GM23338 (cell line): ENCODE data around the gene AGPAT3. TPM values are rescaled to one million over a fixed set of nuclear protein-coding genes. Genes with fewer than 3 reads are reported as not detected.

Experiments used
- ATAC-seq: fragments of 200-7000 bp; cut with Tn5 transposase; 3 replicates; pipeline ENCODE4 v1.9.1; 2020
- DNase-seq: peaks from one replicate; pipeline ENCODE4 v3.0.0-alpha.2; 2015; ENCODE audit warnings: low spot score
- H2AFZ ChIP-seq: fragments of 200-600 bp; sonication (generic); 2 replicates; pipeline ENCODE4 v1.8.0; 2016; ENCODE audit warnings: antibody characterized with exemption, mild to moderate bottlenecking, moderate library complexity
- H3F3A ChIP-seq: fragments of 200-600 bp; sonication (generic); replicated peaks from 2 replicates; pipeline ENCODE4 v1.8.0; 2017; ENCODE audit warnings: antibody characterized with exemption, mixed run types, low read depth
- H3K27ac ChIP-seq: fragments of 200-600 bp; sonication (generic); 2 replicates; pipeline ENCODE4 v1.6.1; 2016; ENCODE audit warnings: low read depth
- H3K27me3 ChIP-seq: fragments of 200-600 bp; sonication (generic); 2 replicates; pipeline ENCODE4 v1.8.0; 2016; ENCODE audit warnings: mild to moderate bottlenecking, mixed run types, moderate library complexity; ENCODE audit not compliant: insufficient read depth
- H3K36me3 ChIP-seq: fragments of 200-600 bp; sonication (generic); 2 replicates; pipeline ENCODE4 v1.8.0; 2016; ENCODE audit warnings: mild to moderate bottlenecking; ENCODE audit not compliant: insufficient read depth
- H3K4me1 ChIP-seq: fragments of 200-600 bp; sonication (generic); 2 replicates; pipeline ENCODE4 v1.8.0; 2016; ENCODE audit warnings: mild to moderate bottlenecking, moderate library complexity; ENCODE audit not compliant: insufficient read depth
- H3K4me2 ChIP-seq: fragments of 200-600 bp; sonication (generic); 2 replicates; pipeline ENCODE4 v1.7.1; 2017; ENCODE audit warnings: mixed run types
- H3K4me3 ChIP-seq: fragments of 200-600 bp; sonication (generic); 2 replicates; pipeline ENCODE4 v1.6.1; 2016; ENCODE audit warnings: mixed run types
- H3K79me2 ChIP-seq: fragments of 200-600 bp; sonication (generic); replicated peaks from 2 replicates; pipeline ENCODE4 v1.8.0; 2017; ENCODE audit warnings: mild to moderate bottlenecking; ENCODE audit not compliant: insufficient read depth
- H3K9me2 ChIP-seq: fragments of 200-600 bp; sonication (generic); 2 replicates; pipeline ENCODE4 v1.8.0; 2017; ENCODE audit not compliant: insufficient read depth
- H4K20me1 ChIP-seq: fragments of 200-600 bp; sonication (generic); replicated peaks from 2 replicates; pipeline ENCODE4 v1.8.0; 2017; ENCODE audit warnings: mild to moderate bottlenecking; ENCODE audit not compliant: insufficient read depth
- H3K27ac Mint-ChIP-seq: 2 replicates; pipeline ENCODE4 v1.8.0; 2020; ENCODE audit warnings: inconsistent platforms, mild to moderate bottlenecking, moderate library complexity, mixed read lengths
- H3K27me3 Mint-ChIP-seq: 3 replicates; pipeline ENCODE4 v1.8.0; 2022; ENCODE audit warnings: low read depth, mild to moderate bottlenecking, moderate library complexity, mixed read lengths, inconsistent platforms; ENCODE audit not compliant: insufficient read depth, poor library complexity
- H3K36me3 Mint-ChIP-seq: 3 replicates; pipeline ENCODE4 v1.8.0; 2021; ENCODE audit warnings: low read depth, mild to moderate bottlenecking, inconsistent platforms, moderate library complexity, mixed read lengths
- H3K4me1 Mint-ChIP-seq: 3 replicates; pipeline ENCODE4 v1.8.0; 2020; ENCODE audit warnings: mild to moderate bottlenecking, inconsistent platforms, mixed read lengths
- H3K4me3 Mint-ChIP-seq: 3 replicates; pipeline ENCODE4 v1.8.0; 2021; ENCODE audit warnings: moderate library complexity, mild to moderate bottlenecking, inconsistent platforms, mixed read lengths
- H3K9me3 Mint-ChIP-seq: 3 replicates; pipeline ENCODE4 v1.8.0; 2020; ENCODE audit warnings: moderate library complexity, mild to moderate bottlenecking, inconsistent platforms, mixed read lengths
- JUNB ChIP-seq: IDR thresholded peaks from one replicate; pipeline ENCODE4 v1.6.1; 2016; ENCODE audit warnings: antibody characterized with exemption; ENCODE audit not compliant: unreplicated experiment
- POLR2AphosphoS5 ChIP-seq: IDR thresholded peaks from 2 replicates; pipeline ENCODE4 v1.6.1; 2016; ENCODE audit warnings: antibody characterized with exemption, low read depth
- STAT1 ChIP-seq: IDR thresholded peaks from one replicate; pipeline ENCODE4 v1.6.1; 2016; ENCODE audit warnings: antibody characterized with exemption; ENCODE audit not compliant: unreplicated experiment
- ZNF114 ChIP-seq: fragments of 250-450 bp; sonication (Bioruptor Pico); IDR thresholded peaks from 2 replicates; pipeline ENCODE4 v1.5.0; 2020; ENCODE audit warnings: mild to moderate bottlenecking, moderate library complexity
- ZNF331 ChIP-seq: fragments of 250-450 bp; sonication (Bioruptor Pico); IDR thresholded peaks from 2 replicates; pipeline ENCODE4 v1.5.0; 2020; ENCODE audit warnings: low read depth, mild to moderate bottlenecking, moderate library complexity
- polyA plus RNA-seq: library from polyadenylated mRNA; unstranded; fragments of >200 nt; fragmentation: Nextera tagmentation; extraction: Ambion mirVana; gene quantifications from 2 replicates; pipeline ENCODE4 v1.2.1, GENCODE V29; 2016
- total RNA-seq: library from RNA; depleted of rRNA; stranded (reverse); fragments of >200 nt; shearing (Covaris generic); gene quantifications from 2 replicates; pipeline ENCODE4 v1.2.3, GENCODE V29; 2014
- TF ChIP-seq, protein P1 (sequence below): IDR thresholded peaks from one replicate; pipeline ENCODE4 v1.6.1; 2018; ENCODE audit warnings: antibody characterized with exemption; ENCODE audit not compliant: unreplicated experiment
- TF ChIP-seq, protein P2 (sequence below), 2 experiments: fragments of 200-600 bp in 1 of 2; sonication (generic) in 1 of 2; conservative IDR thresholded peaks; 2 replicates each; pipeline versions ENCODE4 v1.5.1 to v1.6.1; 2016 to 2017; ENCODE audit warnings: antibody characterized with exemption in 2 of 2, low read depth in 2 of 2, mild to moderate bottlenecking in 2 of 2, moderate library complexity in 1 of 2
- TF ChIP-seq, protein P3 (sequence below): fragments of 250-450 bp; sonication (Bioruptor Pico); IDR thresholded peaks from 2 replicates; pipeline ENCODE4 v1.5.0; 2020; ENCODE audit warnings: mild to moderate bottlenecking, moderate library complexity
- TF ChIP-seq, protein P4 (sequence below): IDR thresholded peaks from 2 replicates; pipeline ENCODE4 v1.6.1; 2016; ENCODE audit warnings: antibody characterized with exemption

AGPAT3 gene
- total and polyA plus RNA-seq, 2 experiments from 2014 or later = 2.1 to 6.1 TPM

DNA sequence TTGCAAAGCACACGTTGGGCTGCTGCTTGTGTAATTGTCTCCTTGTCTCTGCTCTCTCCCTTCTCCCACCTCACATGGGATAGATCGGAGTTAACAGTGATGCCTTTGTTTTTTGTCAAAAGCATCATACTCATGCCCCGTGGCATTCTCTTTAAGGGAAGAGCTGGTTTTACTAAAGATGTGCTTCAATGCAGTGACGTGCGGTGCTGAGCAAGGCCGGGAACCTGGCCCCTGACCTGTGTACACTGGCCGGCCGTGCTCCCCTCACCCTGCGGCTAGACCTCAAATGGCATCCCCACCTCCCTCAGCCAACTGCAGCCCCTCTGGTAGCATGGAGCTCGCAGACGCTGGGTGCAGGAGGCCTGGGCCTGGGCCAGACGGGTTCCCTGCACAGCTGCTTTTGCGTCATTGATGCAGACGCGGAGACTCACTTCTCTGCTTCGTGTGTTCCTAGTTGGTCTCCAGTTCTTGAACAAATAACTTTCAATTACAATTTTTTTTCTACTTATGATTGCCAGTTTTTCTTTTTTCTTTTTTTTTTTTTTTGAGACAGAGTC lies 19.9 kb downstream of the AGPAT3 start:
- no peak overlapping the region for H2AFZ ChIP-seq
- H3K36me3 Mint-ChIP-seq = no peaks in the 10 kb centered on the region
- no peaks in the 10 kb centered on the region for H3K9me3 Mint-ChIP-seq
- H3K27me3 ChIP-seq = no peaks in the 10 kb centered on the region
- peaks cover 19% of the 10 kb centered on the region for H3K4me1 Mint-ChIP-seq
- no peak overlapping the region for H3K27ac ChIP-seq
- ATAC-seq (peak; percentile 19; the same call in 2 of the 3 replicates), DNase-seq (no peak)
- no peaks in the 10 kb centered on the region for H4K20me1 ChIP-seq
- H3F3A ChIP-seq = no peaks in the 10 kb centered on the region
- H3K9me2 ChIP-seq = no peaks in the 10 kb centered on the region
- H3K27me3 Mint-ChIP-seq = peaks cover 16% of the 10 kb centered on the region
- H3K4me3 Mint-ChIP-seq = 0 out of 3 replicates have a peak overlapping the region, but pooled peaks have one; percentile 17
- H3K27ac Mint-ChIP-seq = no peak overlapping the region
- no peak for TF ChIP-seq ZNF114 (CRISPR knock-in tag)
- TF ChIP-seq, protein P1, sequence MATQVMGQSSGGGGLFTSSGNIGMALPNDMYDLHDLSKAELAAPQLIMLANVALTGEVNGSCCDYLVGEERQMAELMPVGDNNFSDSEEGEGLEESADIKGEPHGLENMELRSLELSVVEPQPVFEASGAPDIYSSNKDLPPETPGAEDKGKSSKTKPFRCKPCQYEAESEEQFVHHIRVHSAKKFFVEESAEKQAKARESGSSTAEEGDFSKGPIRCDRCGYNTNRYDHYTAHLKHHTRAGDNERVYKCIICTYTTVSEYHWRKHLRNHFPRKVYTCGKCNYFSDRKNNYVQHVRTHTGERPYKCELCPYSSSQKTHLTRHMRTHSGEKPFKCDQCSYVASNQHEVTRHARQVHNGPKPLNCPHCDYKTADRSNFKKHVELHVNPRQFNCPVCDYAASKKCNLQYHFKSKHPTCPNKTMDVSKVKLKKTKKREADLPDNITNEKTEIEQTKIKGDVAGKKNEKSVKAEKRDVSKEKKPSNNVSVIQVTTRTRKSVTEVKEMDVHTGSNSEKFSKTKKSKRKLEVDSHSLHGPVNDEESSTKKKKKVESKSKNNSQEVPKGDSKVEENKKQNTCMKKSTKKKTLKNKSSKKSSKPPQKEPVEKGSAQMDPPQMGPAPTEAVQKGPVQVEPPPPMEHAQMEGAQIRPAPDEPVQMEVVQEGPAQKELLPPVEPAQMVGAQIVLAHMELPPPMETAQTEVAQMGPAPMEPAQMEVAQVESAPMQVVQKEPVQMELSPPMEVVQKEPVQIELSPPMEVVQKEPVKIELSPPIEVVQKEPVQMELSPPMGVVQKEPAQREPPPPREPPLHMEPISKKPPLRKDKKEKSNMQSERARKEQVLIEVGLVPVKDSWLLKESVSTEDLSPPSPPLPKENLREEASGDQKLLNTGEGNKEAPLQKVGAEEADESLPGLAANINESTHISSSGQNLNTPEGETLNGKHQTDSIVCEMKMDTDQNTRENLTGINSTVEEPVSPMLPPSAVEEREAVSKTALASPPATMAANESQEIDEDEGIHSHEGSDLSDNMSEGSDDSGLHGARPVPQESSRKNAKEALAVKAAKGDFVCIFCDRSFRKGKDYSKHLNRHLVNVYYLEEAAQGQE = no peak
- TF ChIP-seq, protein P2, sequence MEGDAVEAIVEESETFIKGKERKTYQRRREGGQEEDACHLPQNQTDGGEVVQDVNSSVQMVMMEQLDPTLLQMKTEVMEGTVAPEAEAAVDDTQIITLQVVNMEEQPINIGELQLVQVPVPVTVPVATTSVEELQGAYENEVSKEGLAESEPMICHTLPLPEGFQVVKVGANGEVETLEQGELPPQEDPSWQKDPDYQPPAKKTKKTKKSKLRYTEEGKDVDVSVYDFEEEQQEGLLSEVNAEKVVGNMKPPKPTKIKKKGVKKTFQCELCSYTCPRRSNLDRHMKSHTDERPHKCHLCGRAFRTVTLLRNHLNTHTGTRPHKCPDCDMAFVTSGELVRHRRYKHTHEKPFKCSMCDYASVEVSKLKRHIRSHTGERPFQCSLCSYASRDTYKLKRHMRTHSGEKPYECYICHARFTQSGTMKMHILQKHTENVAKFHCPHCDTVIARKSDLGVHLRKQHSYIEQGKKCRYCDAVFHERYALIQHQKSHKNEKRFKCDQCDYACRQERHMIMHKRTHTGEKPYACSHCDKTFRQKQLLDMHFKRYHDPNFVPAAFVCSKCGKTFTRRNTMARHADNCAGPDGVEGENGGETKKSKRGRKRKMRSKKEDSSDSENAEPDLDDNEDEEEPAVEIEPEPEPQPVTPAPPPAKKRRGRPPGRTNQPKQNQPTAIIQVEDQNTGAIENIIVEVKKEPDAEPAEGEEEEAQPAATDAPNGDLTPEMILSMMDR (conservative IDR thresholded peaks at IDR 0.05; ENCODE audit: low read depth in 2 of 2) = no peak
- TF ChIP-seq POLR2AphosphoS5 = no peak
- H3K4me3 ChIP-seq = no peak overlapping the region
- H3K79me2 ChIP-seq = no peaks in the 10 kb centered on the region
- no peaks in the 10 kb centered on the region for H3K36me3 ChIP-seq
- H3K4me1 ChIP-seq = peaks cover 7% of the 10 kb centered on the region
- no peak overlapping the region for H3K4me2 ChIP-seq

DNA sequence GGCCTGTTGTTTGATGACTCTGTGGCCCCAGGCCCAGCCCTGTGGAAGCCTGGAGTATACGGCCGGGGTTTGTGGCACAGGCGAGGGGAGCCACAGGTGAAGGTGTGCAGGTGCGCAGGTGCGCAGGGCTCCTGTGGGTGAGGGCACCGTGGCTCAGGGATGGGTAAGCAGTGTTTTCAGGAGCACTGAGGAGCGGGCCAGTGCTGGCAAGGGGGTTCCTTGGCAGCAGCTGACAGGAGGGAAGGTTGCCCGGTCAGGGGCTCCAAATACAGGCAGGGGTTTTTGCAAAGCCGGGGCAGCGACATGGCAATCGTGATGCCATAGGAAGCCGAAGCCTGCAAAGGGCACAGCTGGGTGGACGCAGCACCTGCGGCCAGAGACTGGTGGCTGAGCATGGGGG lies 20.7 kb downstream of the AGPAT3 start:
- H3K4me2 ChIP-seq = no peak overlapping the region
- no peaks in the 10 kb centered on the region for H3K27me3 ChIP-seq
- H3K4me1 ChIP-seq = peaks cover 7% of the 10 kb centered on the region
- Mint-ChIP-seq H3K9me3 (no peaks in the 10 kb centered on the region), H3K36me3 (no peaks in the 10 kb centered on the region), H3K27me3 (peaks cover 16% of the 10 kb centered on the region), H3K4me1 (peaks cover 22% of the 10 kb centered on the region), H3K4me3 (no peak overlapping the region), H3K27ac (no peak overlapping the region)
- H4K20me1 ChIP-seq = no peaks in the 10 kb centered on the region
- H2AFZ ChIP-seq = no peak overlapping the region
- ATAC-seq (no peak), DNase-seq (no peak)
- no peak overlapping the region for H3K4me3 ChIP-seq
- H3K36me3 ChIP-seq = no peaks in the 10 kb centered on the region
- no peaks in the 10 kb centered on the region for H3F3A ChIP-seq
- H3K9me2 ChIP-seq = no peaks in the 10 kb centered on the region
- H3K27ac ChIP-seq = no peak overlapping the region
- no peaks in the 10 kb centered on the region for H3K79me2 ChIP-seq
- TF ChIP-seq ZNF114 (CRISPR knock-in tag) = no peak
- TF ChIP-seq STAT1 = no peak
- TF ChIP-seq JUNB = no peak
- TF ChIP-seq ZNF331 (CRISPR knock-in tag) = no peak
- TF ChIP-seq, protein P3, sequence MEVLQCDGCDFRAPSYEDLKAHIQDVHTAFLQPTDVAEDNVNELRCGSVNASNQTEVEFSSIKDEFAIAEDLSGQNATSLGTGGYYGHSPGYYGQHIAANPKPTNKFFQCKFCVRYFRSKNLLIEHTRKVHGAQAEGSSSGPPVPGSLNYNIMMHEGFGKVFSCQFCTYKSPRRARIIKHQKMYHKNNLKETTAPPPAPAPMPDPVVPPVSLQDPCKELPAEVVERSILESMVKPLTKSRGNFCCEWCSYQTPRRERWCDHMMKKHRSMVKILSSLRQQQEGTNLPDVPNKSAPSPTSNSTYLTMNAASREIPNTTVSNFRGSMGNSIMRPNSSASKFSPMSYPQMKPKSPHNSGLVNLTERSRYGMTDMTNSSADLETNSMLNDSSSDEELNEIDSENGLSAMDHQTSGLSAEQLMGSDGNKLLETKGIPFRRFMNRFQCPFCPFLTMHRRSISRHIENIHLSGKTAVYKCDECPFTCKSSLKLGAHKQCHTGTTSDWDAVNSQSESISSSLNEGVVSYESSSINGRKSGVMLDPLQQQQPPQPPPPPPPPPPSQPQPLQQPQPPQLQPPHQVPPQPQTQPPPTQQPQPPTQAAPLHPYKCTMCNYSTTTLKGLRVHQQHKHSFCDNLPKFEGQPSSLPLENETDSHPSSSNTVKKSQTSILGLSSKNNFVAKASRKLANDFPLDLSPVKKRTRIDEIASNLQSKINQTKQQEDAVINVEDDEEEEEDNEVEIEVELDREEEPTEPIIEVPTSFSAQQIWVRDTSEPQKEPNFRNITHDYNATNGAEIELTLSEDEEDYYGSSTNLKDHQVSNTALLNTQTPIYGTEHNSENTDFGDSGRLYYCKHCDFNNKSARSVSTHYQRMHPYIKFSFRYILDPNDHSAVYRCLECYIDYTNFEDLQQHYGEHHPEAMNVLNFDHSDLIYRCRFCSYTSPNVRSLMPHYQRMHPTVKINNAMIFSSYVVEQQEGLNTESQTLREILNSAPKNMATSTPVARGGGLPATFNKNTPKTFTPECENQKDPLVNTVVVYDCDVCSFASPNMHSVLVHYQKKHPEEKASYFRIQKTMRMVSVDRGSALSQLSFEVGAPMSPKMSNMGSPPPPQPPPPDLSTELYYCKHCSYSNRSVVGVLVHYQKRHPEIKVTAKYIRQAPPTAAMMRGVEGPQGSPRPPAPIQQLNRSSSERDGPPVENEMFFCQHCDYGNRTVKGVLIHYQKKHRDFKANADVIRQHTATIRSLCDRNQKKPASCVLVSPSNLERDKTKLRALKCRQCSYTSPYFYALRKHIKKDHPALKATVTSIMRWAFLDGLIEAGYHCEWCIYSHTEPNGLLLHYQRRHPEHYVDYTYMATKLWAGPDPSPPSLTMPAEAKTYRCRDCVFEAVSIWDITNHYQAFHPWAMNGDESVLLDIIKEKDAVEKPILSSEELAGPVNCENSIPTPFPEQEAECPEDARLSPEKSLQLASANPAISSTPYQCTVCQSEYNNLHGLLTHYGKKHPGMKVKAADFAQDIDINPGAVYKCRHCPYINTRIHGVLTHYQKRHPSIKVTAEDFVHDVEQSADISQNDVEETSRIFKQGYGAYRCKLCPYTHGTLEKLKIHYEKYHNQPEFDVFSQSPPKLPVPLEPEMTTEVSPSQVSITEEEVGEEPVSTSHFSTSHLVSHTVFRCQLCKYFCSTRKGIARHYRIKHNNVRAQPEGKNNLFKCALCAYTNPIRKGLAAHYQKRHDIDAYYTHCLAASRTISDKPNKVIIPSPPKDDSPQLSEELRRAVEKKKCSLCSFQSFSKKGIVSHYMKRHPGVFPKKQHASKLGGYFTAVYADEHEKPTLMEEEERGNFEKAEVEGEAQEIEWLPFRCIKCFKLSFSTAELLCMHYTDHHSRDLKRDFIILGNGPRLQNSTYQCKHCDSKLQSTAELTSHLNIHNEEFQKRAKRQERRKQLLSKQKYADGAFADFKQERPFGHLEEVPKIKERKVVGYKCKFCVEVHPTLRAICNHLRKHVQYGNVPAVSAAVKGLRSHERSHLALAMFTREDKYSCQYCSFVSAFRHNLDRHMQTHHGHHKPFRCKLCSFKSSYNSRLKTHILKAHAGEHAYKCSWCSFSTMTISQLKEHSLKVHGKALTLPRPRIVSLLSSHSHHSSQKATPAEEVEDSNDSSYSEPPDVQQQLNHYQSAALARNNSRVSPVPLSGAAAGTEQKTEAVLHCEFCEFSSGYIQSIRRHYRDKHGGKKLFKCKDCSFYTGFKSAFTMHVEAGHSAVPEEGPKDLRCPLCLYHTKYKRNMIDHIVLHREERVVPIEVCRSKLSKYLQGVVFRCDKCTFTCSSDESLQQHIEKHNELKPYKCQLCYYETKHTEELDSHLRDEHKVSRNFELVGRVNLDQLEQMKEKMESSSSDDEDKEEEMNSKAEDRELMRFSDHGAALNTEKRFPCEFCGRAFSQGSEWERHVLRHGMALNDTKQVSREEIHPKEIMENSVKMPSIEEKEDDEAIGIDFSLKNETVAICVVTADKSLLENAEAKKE (CRISPR knock-in tag) = no peak
- TF ChIP-seq, protein P4, sequence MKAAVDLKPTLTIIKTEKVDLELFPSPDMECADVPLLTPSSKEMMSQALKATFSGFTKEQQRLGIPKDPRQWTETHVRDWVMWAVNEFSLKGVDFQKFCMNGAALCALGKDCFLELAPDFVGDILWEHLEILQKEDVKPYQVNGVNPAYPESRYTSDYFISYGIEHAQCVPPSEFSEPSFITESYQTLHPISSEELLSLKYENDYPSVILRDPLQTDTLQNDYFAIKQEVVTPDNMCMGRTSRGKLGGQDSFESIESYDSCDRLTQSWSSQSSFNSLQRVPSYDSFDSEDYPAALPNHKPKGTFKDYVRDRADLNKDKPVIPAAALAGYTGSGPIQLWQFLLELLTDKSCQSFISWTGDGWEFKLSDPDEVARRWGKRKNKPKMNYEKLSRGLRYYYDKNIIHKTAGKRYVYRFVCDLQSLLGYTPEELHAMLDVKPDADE = no peak
- no peak for TF ChIP-seq POLR2AphosphoS5
